ENCODE results near the gene PAQR5.
"Not testable (repeated sequence)": the region's sequence is repeated elsewhere in the genome, so short reads cannot be mapped to it uniquely, and the experiment has no call there.

The PAQR5 gene

GRCh38 chr15:69357773-69358771, 59.4 kb downstream of the PAQR5 start:
- DNase-seq (ENCODE audit: low read depth): no peak

GRCh38 chr15:69358850-69359249, 60.1 kb downstream of the PAQR5 start:
- no peak for DNase-seq (ENCODE audit: low read depth)

GRCh38 chr15:69359722-69360121, 61.0 kb downstream of the PAQR5 start:
- no peak for DNase-seq (ENCODE audit: low read depth)

- no peak for DNase-seq (ENCODE audit: low read depth)
Observed at GRCh38 chr15:69360642-69361041, 61.9 kb downstream of the PAQR5 start.

GRCh38 chr15:69367236-69367635, 68.5 kb downstream of the PAQR5 start:
- no peak for DNase-seq (ENCODE audit: low read depth)

GRCh38 chr15:69369631-69370030, 70.9 kb downstream of the PAQR5 start:
- DNase-seq (ENCODE audit: low read depth): no peak

GRCh38 chr15:69373406-69373805, 74.7 kb downstream of the PAQR5 start:
- DNase-seq (ENCODE audit: low read depth): no peak

DNA sequence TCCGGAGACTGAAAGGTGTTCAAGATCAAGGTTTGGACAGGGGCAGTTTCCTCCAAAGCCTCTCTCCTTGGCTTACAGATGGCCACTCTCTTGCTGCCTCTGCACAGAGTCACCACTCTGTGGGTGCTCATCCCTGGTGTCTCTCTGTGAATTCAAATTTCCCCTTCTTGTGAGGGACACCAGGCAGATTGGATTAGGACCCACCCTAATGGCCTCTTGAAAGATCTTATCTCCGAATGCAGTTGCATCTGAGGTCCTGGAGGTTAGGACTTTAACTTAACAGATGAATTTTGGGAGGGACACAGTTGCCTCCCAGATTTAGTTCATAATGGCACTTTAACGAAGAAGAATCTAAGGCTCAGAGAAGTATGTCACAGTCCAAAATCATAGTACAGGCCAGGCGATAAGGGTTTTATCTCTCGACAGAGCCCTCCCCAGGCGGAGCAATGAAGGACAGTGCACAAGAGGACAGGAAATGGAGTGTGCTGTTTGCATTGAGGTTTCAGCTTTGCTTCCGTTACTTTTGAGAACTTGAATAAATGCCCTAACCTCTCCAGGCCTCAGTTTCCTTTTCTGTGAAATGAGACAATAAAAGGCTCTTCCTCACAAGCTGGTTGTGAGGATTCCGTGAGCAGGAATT, 76.6 kb downstream of the PAQR5 start:
- no peak for DNase-seq (ENCODE audit: low read depth)

GRCh38 chr15:69377216-69377970, 78.7 kb downstream of the PAQR5 start:
- no peak for DNase-seq (ENCODE audit: low read depth)

DNA sequence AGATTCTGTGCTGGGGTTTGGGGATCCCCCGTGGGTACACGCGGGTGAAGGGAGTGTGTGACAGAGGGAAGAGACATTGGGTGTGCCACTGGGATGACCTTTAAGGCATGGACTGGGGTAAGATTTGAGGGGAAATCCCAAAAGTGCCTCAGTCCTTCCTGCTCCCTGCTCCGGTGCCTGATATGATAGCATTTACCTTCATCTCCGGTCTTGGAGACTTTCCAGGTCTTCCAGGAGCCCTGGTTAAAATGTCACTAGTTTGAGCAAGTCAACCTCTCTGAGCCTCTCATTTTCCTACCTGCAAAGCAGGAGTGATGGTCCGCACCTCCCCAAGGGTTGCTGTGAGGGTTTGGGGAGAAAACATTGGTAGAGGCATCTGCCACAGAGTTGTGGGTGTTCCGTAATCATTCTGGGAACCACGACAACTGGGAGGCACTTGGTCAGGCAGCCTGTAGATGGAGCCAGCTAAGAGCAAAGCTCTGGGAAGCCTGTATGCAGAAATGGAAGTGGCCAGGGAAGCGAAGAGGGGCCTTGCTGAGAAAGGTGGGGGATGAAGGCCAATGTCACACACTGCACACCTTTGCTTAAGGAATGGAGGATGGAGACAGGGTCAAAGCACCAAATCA, 81.5 kb downstream of the PAQR5 start:
- no peak for DNase-seq (ENCODE audit: low read depth)

- DNase-seq (ENCODE audit: low read depth): no peak
Observed at GRCh38 chr15:69380726-69381105, 82.0 kb downstream of the PAQR5 start.

DNA sequence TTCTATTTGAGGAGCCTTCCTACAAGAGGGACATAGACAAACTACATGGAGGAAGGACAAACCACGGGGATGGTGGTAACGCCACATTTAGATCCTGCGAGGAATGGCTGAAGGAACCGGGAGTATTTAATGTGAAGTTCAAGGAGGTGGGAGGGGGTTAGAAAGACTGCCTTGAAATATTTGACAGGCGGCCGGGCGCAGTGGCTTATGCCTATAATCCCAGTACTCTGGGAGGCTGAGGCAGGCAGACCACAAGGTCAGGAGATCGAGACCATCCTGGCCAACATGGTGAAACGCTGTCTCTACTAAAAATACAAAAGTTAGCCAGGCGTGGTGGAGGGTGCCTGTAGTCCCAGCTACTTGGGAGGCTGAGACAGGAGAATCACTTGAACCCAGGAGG, 83.5 kb downstream of the PAQR5 start:
- not testable (repeated sequence) for DNase-seq (ENCODE audit: low read depth)

DNA sequence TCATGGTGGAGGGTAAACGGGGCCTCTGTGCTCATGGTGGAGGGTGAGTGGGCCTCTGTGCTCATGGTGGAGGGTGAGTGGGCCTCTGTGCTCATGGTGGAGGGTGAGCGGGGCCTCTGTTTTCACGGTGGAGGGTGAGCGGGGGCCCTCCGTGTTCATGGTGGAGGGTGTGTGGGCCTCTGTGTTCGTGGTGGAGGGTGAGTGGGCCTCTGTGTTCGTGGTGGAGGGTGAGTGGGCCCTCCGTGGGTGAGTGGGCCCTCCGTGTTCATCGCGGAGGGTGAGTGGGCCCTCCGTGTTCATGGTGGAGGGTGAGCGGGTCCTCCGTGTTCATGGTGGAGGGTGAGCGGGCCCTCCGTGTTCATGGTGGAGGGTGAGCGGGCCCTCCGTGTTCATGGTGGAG, 85.4 kb downstream of the PAQR5 start:
- not testable (repeated sequence) for DNase-seq (ENCODE audit: low read depth)

DNA sequence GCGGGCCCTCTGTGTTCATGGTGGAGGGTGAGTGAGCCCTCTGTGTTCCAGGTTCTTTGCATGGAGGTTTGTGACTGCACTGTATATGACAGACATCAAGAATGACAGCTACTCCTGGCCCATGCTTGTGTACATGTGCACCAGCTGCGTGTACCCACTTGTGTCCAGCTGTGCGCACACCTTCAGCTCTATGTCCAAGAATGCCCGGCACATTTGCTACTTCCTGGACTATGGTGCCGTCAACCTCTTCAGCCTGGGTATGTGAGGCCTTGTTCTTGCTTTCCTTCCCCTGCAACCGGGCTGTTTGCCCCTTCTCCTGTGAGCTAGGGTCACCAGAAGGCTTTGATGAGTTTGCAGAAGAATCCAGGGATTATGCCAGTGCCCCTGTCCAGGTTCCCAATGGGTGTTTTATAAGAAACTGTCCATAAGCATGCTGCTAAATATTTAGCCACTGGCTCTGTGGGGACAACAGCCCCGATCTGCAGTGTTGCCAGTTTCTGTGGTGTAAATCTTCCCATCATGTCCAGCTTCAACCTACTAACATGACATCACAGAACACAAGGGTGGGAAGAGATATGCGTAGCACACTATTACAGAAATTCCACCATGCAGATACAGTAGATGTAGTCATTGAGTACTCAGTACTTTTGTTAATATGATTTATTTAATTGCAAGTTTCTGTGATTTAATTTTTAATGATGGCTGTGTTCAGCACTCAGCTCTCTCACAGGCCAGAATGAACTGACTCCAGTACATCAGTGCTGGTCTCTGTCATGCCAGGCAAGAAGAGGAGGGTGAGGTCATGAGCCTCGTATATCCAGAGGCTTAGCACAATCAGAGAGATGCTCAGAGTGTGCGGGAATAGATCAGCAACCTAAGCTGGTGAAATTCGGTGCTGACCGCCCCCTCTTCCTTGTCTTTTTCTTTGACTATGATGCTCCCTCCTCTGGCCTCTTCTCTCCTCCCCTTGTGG, 86.2 kb downstream of the PAQR5 start:
- no peak for DNase-seq (ENCODE audit: low read depth)

GRCh38 chr15:69385831-69386230, 87.1 kb downstream of the PAQR5 start:
- DNase-seq (ENCODE audit: low read depth): no peak

- DNase-seq (ENCODE audit: low read depth): no peak
Observed at GRCh38 chr15:69386284-69386683, 87.6 kb downstream of the PAQR5 start.

- no peak for DNase-seq (ENCODE audit: low read depth)
Observed at GRCh38 chr15:69388260-69388705, 89.6 kb downstream of the PAQR5 start.

- DNase-seq (ENCODE audit: low read depth): no peak
Observed at GRCh38 chr15:69389426-69389825, 90.7 kb downstream of the PAQR5 start.

GRCh38 chr15:69390575-69390974, 91.9 kb downstream of the PAQR5 start:
- DNase-seq (ENCODE audit: low read depth): peak; percentile 54

- no peak for DNase-seq (ENCODE audit: low read depth)
Observed at GRCh38 chr15:69391046-69391757, 92.5 kb downstream of the PAQR5 start.
